ENCODE measurements around the gene ANAPC2.
A peak's percentile ranks its signal among the peaks of the same experiment; 100 is the strongest.

Gene ANAPC2

DNA sequence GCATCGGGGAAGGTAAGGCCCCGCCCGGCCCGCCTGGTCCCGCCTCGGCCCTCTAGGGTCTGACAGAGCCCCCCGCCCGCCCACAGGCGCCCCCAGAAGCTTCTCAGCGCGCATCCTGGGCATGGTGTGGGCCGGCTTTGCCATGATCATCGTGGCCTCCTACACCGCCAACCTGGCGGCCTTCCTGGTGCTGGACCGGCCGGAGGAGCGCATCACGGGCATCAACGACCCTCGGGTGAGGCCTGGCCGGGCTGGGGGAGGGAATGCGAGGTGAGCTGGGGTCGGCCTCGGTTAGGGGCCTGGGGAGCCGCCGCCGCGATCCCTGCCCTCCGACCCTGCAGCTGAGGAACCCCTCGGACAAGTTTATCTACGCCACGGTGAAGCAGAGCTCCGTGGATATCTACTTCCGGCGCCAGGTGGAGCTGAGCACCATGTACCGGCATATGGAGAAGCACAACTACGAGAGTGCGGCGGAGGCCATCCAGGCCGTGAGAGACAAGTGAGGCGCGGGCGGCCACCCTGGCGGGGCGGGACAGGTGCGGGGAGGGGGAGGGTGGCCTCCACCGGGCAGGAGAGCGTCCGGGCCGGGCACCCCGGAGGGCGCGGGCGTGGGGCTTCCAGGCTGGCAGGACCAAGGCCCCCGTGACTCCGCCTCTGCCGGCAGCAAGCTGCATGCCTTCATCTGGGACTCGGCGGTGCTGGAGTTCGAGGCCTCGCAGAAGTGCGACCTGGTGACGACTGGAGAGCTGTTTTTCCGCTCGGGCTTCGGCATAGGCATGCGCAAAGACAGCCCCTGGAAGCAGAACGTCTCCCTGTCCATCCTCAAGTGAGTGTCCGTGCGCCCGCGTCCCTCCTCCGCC, 25.6 kb downstream of the ANAPC2 start:
- no peak for DNase-seq (ENCODE audit: low spot score)

- no peak for DNase-seq (ENCODE audit: low spot score)
Measured at GRCh38 chr9:137161558-137162486, 26.5 kb downstream of the ANAPC2 start.

GRCh38 chr9:137160716-137161557, 27.4 kb downstream of the ANAPC2 start:
- no peak for DNase-seq (ENCODE audit: low spot score)

- no peak for DNase-seq (ENCODE audit: low spot score)
Measured at GRCh38 chr9:137160054-137160425, 28.3 kb downstream of the ANAPC2 start.

DNA sequence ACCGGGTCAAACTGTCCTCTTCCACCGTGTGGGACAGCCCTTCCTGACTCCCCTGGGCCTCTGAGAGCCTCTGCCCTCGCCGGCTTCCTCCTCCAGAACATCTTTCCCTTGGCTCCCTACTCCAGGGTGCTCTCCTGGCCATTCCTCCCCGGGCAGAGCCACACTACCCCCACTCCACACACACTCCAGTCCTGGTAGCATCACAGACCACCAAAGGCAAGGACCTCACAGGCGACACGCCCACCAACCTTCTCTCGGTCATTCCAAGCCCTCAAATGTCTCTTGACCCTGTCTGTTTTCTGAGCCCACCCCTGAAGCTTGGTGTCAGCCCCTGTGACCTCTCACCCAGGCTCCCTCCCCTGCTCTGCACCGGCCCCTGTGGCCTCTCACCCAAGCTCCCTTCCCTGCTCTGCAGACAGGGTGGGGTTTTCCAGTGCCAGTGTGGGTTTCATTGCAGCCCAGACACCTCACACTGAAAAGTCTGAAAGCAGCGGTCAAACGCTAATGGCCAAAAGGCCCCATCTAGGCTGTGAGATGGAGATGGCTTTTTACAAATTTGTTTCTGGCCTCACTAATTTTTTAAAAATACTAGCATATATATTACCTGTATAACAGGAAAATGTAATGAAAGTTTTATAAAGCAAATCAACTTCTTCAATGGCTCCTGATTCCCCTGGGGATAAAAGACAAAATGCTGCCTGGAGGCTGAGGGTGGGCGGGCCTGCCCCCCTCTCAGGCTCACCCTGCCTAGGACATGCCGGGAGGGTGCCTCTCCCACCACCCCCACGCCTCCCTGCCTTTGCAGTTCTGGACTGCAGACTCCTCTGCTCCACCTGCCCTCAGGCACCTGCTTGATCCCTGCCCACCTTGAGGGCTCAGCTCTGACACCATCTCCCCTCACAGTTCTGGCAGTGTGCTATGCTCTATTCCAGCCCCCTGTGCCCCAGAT, 29.0 kb downstream of the ANAPC2 start:
- no peak for DNase-seq (ENCODE audit: low spot score)

DNA sequence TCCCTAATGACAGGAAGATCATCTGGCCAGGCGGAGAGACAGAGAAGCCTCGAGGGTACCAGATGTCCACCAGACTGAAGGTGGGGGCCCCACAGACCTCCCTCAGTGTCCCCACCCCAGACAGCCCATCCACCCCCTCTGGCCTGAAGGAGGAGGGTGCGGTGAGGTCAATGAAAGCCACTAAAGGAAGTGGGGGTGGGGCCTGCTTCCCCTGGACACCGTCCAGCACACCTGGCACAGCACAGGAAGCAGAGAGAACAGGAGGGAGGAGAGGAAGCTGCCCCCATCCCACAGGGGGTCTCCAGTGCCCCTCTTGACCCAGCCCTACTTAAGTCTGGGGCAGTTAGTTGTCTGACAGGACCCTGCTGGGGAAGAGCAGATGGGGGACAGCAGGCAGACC, 29.7 kb downstream of the ANAPC2 start:
- no peak for DNase-seq (ENCODE audit: low spot score)

DNA sequence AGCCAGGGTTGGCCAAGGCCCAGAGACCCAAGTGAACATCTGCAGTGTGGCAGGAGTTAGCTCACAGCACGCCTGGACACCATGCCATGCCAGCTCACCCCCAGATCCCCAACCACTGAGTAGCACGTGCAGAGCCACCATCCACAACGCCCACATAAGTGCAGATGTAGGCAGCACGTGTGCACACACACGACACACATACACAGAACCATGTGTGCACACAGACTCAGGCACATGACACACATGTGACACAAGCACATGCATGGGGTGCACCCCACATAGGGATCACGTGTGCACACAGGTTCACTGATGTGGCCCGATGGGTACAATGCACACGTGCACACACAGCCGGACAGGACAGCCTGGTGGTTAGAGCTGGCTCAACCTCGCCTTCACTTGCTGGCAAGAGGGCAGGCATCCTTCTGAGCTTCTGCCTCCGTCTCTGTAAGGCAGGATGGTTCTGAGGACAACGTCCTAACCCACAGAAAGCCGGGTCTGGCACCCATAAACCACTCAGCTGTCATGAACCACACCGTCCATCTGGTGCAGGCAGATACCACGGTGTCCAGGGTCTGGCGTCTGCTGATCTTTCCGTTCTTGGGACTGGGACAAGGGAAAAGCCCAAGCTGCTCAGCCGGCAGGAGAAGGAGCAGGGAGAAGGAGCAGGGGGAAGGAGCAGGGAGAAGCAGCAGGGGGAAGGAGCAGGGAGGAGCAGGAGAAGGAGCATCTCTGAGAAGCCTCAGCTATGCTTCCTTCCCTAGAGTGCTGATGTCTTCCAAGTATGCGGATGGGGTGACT, 30.5 kb downstream of the ANAPC2 start:
- no peak for DNase-seq (ENCODE audit: low spot score)

DNA sequence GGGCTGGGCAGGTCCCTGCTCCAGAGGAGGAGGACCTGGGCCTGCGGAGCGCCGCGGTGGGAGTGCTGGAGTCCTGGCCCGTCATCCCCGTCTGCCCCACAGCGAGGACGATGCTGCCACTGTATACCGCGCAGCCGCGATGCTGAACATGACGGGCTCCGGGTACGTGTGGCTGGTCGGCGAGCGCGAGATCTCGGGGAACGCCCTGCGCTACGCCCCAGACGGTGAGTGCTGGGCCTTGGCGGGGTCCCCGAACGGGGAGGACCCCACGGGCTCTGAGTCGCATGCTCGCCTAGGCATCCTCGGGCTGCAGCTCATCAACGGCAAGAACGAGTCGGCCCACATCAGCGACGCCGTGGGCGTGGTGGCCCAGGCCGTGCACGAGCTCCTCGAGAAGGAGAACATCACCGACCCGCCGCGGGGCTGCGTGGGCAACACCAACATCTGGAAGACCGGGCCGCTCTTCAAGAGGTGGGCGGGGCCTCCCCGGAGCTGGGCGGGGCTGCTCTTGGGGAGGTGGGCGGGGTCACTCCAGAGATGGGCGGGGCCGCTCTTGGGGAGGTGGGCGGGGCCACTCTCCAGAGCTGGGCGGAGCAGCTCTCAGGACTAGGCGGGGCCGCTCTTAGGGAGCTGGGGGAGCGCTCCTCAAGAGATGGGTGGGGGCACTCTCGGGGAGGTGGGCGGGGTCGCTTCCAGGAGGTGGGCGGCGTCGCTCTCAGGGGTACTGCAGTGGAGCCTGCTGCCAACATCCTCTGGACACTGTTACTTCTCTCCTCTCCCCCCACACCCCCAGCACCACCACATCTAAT, 31.6 kb downstream of the ANAPC2 start:
- DNase-seq (ENCODE audit: low spot score) = peak; percentile 81

- no peak for DNase-seq (ENCODE audit: low spot score)
Measured at GRCh38 chr9:137152844-137153405, 35.4 kb downstream of the ANAPC2 start.

- peak; percentile 27 for DNase-seq (ENCODE audit: low spot score)
Measured at GRCh38 chr9:137150617-137151457, 37.5 kb downstream of the ANAPC2 start.

DNA sequence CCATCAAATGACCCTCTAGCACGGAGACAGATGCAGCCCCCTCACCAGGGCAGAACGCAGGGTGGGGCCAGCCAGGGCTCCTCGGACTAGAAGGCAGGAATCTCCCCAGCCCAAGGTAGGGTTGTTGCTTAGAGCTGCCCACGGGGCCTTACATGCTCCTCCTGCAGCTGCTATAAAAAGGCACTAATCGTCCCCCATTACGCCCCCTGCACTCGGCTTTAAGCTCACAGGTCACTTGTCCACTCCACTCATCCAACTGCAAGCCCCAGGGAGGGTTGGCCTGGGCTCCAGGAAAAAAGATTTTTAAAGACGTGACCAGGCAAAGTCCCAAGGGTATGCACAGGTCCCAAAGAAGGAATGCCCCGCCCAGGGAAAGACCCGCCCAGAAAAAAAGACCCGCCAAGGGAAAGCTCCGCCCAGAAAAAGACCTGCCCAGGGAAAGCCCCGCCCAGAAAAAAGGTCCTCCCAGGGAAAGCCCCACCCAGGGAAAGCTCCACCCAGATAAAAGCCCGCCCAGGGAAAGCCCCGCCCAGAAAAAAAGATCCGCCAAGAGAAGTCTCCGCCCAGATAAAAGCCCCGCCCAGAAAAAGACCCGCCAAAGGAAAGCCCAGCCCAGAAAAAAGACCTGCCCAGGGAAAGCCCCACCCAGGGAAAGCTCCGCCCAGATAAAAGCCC, 38.3 kb downstream of the ANAPC2 start:
- no peak for DNase-seq (ENCODE audit: low spot score)

- no peak for DNase-seq (ENCODE audit: low spot score)
Measured at GRCh38 chr9:137149363-137149762, 39.0 kb downstream of the ANAPC2 start.

DNA sequence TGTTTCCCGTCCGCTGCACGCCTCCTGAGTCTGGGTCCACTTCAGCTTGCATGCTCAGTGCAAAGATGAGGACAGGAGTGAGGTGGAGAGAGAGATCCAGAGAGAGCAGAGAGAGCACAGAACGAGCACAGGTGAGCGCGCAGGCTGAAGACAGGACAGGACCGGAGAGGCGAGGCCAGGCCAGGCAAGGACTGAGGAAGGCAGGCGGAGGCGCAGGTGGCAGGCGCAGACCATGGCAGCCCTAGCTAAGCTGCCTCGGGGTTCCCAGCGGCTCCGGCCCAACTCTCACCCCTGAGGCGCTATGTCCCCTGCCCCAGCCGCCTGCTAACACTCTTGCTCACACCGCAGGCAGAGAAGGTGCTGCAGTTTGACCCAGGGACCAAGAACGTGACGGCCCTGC, 39.7 kb downstream of the ANAPC2 start:
- DNase-seq (ENCODE audit: low spot score) = no peak

DNA sequence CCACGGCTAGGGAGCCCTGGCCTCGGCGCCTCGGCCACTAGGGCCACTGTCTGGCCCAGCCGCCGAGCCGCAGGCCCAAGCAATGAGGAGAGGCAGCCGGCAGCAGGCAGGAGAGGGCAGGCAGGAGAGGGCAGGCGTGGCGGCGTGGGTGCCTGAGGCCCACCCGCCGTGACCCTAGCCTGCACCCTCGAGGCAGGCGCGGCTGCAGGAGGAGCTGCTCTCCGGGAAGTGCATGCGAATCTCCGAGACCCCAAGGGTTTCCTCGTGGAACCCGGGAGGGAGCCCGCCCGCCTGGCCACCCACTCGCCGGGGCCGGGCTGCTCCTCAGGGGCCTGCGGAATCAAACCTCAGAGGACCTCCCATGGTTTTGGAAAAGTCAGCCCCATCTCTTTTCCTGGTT, 40.1 kb downstream of the ANAPC2 start:
- no peak for DNase-seq (ENCODE audit: low spot score)

DNA sequence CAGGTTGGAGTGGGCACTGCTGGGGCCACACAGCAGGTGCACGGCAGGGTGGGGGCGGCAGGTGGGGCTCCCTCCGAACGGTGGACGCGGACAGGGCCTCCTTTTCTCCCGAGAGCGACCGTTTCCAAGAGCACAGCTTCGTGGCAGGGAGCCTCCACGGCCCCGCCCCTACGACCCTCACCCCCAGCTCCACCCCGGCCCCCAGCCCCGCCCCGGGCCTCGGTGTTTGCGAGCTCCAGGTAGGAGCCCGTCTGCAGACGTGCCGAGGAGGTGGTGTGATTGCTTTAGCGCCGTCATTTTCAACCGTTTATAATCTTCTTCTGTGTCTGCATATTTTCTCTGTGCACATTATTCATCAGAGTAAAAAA, 40.6 kb downstream of the ANAPC2 start:
- DNase-seq (ENCODE audit: low spot score) = no peak

- DNase-seq (ENCODE audit: low spot score) = no peak
Measured at GRCh38 chr9:137147091-137147792, 41.1 kb downstream of the ANAPC2 start.

DNA sequence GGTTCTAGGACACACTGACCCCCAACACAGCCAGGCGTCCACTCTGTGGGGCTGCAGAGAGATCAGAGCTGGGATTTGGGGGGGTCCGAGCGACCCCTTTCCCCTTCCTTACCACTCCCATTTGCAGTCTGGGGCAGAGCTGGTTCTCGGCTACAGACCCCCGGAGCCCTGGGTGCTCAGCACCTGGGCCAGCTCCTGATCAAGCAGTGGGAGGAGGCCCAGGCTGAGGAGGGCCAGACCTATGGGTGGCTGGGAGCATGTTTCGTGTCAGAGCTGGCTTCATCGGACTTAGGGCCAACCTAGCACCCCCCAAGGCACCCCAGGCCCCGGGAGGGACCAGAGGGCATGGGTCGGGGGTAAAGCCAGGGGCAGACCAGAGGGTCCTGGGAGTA, 41.8 kb downstream of the ANAPC2 start:
- no peak for DNase-seq (ENCODE audit: low spot score)

Data from hematopoietic multipotent progenitor cell treated with erythropoietin and hydrocortisone succinate and interleukin-3 and kit ligand, for 15 days (in vitro differentiated cells).